ENCODE results near the gene RAI14. TPM values are rescaled to one million over a fixed set of nuclear protein-coding genes. Genes with fewer than 3 reads are reported as not detected.

RAI14 gene
- total RNA-seq, 2 donors from 2014 or later = 0.67 to 1.5 TPM

DNA sequence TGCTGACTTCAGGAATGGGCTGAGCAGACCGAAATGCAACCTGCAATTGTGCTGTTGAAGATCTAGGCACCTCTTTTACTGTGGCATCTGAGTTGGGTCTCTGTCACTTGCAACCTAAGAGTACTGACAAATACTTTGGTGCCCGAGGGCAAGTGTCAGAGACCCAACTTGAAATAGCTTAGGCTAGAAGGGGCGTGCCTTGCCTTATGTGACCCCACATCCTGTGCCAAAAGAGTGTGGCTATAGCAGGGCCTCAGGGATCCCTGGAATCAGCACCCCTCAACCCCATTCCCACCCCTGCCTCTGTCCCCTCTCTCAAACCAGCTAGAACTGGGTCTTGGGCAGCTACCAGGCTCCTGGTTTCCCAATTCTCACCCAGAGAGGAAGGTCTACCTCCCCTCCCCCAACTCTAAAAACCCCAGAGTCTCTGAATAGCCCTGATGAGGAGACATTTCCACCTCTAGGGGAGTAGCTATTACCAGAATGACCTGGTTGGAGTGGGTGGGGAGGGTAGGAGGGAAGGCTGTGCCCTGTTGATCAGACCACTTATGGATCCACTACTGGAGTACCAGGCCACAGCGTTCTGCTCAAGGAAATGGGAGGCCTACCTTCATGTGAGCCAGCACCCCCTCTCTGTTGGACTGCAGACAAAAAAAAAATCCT, 17.5 kb downstream of the RAI14 start:
- no peak overlapping the region for H3K4me3 Mint-ChIP-seq
- ATAC-seq (replicated peaks in 1 of 2) (peak in 1 of 2 donors; percentile 15), DNase-seq (no peak)
- H3K36me3 Mint-ChIP-seq (ENCODE audit: insufficient read depth in 2 of 2) = no peaks in the 10 kb centered on the region
- peaks cover 7% of the 10 kb centered on the region for H3K27me3 Mint-ChIP-seq (ENCODE audit: low read depth)
- H3K27ac Mint-ChIP-seq = no peak overlapping the region
- H3K9me3 Mint-ChIP-seq = no peaks in the 10 kb centered on the region
- no peaks in the 10 kb centered on the region for H3K4me1 Mint-ChIP-seq (ENCODE audit: low read depth)

- Mint-ChIP-seq H3K4me3 (no peak overlapping the region), H3K27ac (no peak overlapping the region), H3K4me1 (ENCODE audit: low read depth) (no peaks in the 10 kb centered on the region), H3K27me3 (ENCODE audit: low read depth) (peaks cover 3% of the 10 kb centered on the region), H3K9me3 (no peaks in the 10 kb centered on the region), H3K36me3 (ENCODE audit: insufficient read depth in 2 of 2) (no peaks in the 10 kb centered on the region)
- no peak for DNase-seq
- no peak for ATAC-seq (replicated peaks in 1 of 2)
Observed at GRCh38 chr5:34674187-34674586, 18.1 kb downstream of the RAI14 start.

DNA sequence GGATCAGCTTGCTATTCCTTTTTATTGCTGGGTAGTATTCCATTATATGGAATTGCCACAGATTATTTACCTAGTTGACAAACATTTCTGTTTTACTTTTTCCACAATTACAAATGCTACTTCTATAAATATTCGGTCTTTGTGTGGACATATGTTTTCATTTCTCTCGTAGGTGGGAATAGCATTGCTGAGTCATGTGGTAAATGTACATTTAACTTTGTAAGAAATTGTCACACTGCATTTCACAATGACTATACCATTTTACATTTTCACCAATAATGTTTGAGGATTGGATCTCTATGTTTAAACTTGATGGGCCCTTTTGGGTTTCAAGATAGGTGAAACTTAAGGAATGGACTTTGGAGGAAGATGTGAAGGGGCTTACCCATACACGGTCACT, 19.7 kb downstream of the RAI14 start:
- Mint-ChIP-seq H3K27me3 (ENCODE audit: low read depth) (no peaks in the 10 kb centered on the region), H3K36me3 (ENCODE audit: insufficient read depth in 2 of 2) (no peaks in the 10 kb centered on the region), H3K4me1 (ENCODE audit: low read depth) (no peaks in the 10 kb centered on the region), H3K27ac (no peak overlapping the region), H3K4me3 (no peak overlapping the region), H3K9me3 (no peaks in the 10 kb centered on the region)
- ATAC-seq (replicated peaks in 1 of 2) = no peak
- DNase-seq = no peak

DNA sequence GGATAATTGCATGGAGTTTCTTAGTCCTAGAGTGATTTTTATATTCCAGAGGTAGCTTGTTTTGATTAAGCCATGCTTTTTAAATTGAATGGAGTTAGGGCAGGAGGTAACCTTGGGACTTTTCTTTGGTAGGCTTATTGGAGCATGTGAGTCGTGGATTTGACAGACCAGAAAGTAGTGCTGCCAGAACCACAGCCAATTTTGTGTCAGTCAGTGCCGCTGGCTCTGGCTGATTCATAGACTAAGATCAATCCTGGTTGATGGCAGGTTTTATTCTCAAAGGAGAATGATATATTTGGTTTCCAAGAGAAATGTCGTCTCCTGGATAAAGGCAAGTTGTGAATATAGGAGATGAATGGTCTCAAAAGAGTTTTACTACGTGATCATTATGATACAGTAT, 20.3 kb downstream of the RAI14 start:
- ATAC-seq (replicated peaks in 1 of 2) (no peak), DNase-seq (no peak)
- Mint-ChIP-seq H3K27ac (no peak overlapping the region), H3K9me3 (no peaks in the 10 kb centered on the region), H3K4me1 (ENCODE audit: low read depth) (no peaks in the 10 kb centered on the region), H3K27me3 (ENCODE audit: low read depth) (no peaks in the 10 kb centered on the region), H3K4me3 (no peak overlapping the region), H3K36me3 (ENCODE audit: insufficient read depth in 2 of 2) (no peaks in the 10 kb centered on the region)

- Mint-ChIP-seq H3K9me3 (no peaks in the 10 kb centered on the region), H3K4me1 (ENCODE audit: low read depth) (no peaks in the 10 kb centered on the region), H3K36me3 (ENCODE audit: insufficient read depth in 2 of 2) (no peaks in the 10 kb centered on the region), H3K27me3 (ENCODE audit: low read depth) (no peaks in the 10 kb centered on the region), H3K4me3 (no peak overlapping the region), H3K27ac (no peak overlapping the region)
- DNase-seq (no peak), ATAC-seq (replicated peaks in 1 of 2) (no peak)
Observed at GRCh38 chr5:34677428-34677827, 21.3 kb downstream of the RAI14 start.

DNA sequence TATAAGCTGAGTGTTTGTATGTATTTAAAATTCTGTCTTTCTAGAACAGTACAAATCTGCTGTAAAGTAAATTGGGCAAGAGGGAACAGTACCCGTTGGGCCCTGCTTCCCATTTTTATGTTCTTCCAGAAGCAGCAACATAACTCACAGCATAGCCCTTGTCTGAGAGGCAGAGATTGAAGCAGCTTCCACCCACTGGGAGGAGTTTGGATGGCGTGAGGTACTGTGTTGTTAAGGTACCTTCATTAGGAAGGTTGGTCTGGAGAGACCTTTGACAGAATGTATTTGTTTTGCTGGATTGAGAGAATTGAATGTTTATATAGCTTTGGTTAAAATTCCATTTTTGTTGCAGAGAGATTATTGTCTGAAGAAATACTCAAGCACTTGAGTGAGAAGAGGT, 24.8 kb downstream of the RAI14 start:
- no peak for DNase-seq
- no peak overlapping the region for H3K4me3 Mint-ChIP-seq
- peaks cover 3% of the 10 kb centered on the region for H3K27me3 Mint-ChIP-seq (ENCODE audit: low read depth)
- H3K36me3 Mint-ChIP-seq (ENCODE audit: insufficient read depth in 2 of 2) = no peaks in the 10 kb centered on the region
- no peaks in the 10 kb centered on the region for H3K9me3 Mint-ChIP-seq
- no peak overlapping the region for H3K27ac Mint-ChIP-seq
- peaks cover 11% of the 10 kb centered on the region for H3K4me1 Mint-ChIP-seq (ENCODE audit: low read depth)
- ATAC-seq (replicated peaks in 1 of 2) = no peak

DNA sequence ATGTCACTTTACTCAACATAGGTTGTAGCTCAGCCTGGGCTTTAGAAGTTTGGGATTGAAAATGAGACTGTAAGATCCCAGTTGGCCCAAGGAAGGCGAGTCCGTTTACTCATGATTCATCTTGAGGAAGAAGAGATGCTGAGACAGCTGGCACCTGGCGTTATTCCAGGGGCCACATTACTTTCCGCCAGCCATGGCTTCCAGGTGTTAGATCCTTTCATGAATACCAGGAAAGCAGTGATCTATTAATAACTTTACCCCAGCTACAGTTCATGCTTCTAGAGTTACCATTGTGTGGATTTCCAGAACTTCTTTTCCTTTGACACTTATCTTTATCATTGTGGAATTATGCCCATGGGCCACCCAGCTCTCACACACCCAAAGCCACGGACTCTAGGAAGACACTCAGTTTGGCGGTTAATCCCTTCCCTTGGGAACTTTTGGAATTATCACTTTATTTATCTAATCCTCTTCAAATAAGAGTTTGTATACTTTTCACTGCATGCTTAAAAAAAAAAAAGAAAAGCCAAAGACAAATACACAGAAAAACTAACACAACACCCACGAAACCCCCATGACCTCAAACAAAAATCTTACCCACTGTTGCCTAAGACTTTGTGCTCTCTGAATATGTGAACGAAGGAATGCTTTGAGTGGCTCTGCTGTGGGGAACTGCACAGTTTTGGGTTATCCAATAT, 26.9 kb downstream of the RAI14 start:
- Mint-ChIP-seq H3K27ac (no peak overlapping the region), H3K36me3 (ENCODE audit: insufficient read depth in 2 of 2) (no peaks in the 10 kb centered on the region)

GRCh38 chr5:34684281-34684979, 28.3 kb downstream of the RAI14 start:
- DNase-seq (peak in 1 of 2 donors; percentile 4), ATAC-seq (replicated peaks in 1 of 2) (peak; percentile 64 to 75)
- Mint-ChIP-seq H3K4me3 (no peak overlapping the region), H3K36me3 (ENCODE audit: insufficient read depth in 2 of 2) (no peaks in the 10 kb centered on the region), H3K4me1 (ENCODE audit: low read depth) (peaks cover 21% of the 10 kb centered on the region), H3K9me3 (no peaks in the 10 kb centered on the region), H3K27ac (no peak overlapping the region), H3K27me3 (ENCODE audit: low read depth) (peaks cover 5% of the 10 kb centered on the region)

More for the DNA sequence above, 26.9 kb downstream of the RAI14 start:
- DNase-seq (no peak), ATAC-seq (replicated peaks in 1 of 2) (no peak)
- H3K9me3 Mint-ChIP-seq = no peaks in the 10 kb centered on the region
- no peak overlapping the region for H3K4me3 Mint-ChIP-seq
- peaks cover 21% of the 10 kb centered on the region for H3K4me1 Mint-ChIP-seq (ENCODE audit: low read depth)
- peaks cover 5% of the 10 kb centered on the region for H3K27me3 Mint-ChIP-seq (ENCODE audit: low read depth)

DNA sequence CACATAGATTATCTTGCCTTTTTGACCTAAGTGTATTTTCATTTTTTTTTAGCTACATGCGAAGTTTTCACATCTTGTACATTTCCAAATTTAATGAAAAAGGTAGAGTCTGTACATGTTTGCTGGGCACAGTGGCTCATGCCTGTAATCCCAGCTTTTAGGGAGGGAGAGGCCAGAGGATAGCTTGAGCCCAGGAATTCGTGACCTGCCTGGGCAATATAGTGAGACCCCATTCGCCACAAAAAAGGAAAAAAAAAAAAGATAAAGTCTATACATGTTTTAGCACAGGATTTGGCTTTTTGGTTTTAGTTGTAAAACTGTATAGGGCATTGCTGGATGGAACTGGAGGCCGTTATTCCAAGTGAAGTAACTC, 28.8 kb downstream of the RAI14 start:
- Mint-ChIP-seq H3K9me3 (no peaks in the 10 kb centered on the region), H3K27ac (no peak overlapping the region), H3K4me3 (no peak overlapping the region), H3K27me3 (ENCODE audit: low read depth) (peaks cover 5% of the 10 kb centered on the region), H3K4me1 (ENCODE audit: low read depth) (peaks cover 21% of the 10 kb centered on the region), H3K36me3 (ENCODE audit: insufficient read depth in 2 of 2) (no peaks in the 10 kb centered on the region)
- DNase-seq (no peak), ATAC-seq (replicated peaks in 1 of 2) (no peak)

DNA sequence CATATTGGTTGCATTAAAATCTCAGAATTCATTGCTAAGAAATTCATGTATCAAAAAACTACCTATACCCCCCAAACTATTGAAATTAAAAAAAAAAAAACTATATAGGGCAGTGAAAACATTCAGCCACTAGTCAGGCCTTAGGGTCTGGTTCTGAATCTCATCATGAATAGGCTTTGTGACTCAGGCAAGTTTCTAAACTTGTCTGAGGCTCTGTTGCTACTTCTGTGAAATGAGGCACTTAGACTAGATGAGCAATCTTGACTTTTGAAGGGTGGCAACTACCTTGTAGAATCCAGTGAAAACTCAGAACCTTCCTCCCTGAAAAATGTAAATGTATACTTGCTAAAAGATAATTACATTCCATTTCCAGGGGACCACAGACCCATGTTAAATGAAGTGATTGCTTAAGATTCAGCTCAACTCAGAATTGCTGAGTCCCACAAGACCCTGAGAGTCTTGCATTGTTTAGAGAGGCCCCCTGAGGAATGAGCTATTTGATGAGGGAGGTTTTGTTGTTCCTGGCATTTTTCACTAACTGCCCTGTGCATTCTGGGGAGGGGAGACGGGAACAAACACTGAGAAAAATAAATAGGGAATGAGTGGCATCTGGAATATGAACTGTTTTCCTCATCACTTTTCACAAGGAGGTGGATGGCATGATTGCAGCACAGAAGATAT, 29.5 kb downstream of the RAI14 start:
- Mint-ChIP-seq H3K27me3 (ENCODE audit: low read depth) (peaks cover 5% of the 10 kb centered on the region), H3K27ac (no peak overlapping the region), H3K4me1 (ENCODE audit: low read depth) (peaks cover 21% of the 10 kb centered on the region), H3K9me3 (no peaks in the 10 kb centered on the region), H3K4me3 (no peak overlapping the region), H3K36me3 (ENCODE audit: insufficient read depth in 2 of 2) (no peaks in the 10 kb centered on the region)
- DNase-seq (no peak), ATAC-seq (replicated peaks in 1 of 2) (peak; percentile 85 to 86)

DNA sequence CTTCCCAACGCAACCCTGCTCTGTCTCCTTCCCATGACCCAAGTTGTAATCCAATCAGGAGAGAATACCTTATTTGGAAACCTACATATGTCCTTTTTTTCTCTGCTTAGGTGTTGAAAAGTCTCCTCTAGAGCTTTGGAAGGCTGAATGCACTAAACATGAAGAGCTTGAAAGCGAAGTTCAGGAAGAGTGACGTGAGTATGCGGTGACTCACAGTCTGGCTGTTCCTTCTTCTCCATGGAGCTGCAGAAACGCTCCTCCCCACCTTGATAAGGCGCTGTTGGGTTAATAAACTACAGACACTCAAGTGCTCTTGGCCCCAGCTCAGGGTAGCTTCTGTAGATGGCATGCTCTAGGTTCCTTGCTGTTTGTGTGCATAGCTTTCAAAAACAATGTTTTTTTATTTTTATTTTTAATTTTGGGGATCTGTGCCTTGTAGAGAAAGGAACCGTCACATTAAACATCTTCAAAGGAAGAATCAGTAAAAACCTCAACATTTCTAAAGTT, 30.7 kb downstream of the RAI14 start:
- no peak for DNase-seq
- Mint-ChIP-seq H3K27ac (no peak overlapping the region), H3K9me3 (no peaks in the 10 kb centered on the region), H3K4me3 (no peak overlapping the region), H3K36me3 (ENCODE audit: insufficient read depth in 2 of 2) (no peaks in the 10 kb centered on the region), H3K4me1 (ENCODE audit: low read depth) (peaks cover 21% of the 10 kb centered on the region), H3K27me3 (ENCODE audit: low read depth) (peaks cover 5% of the 10 kb centered on the region)
- ATAC-seq (replicated peaks in 1 of 2) = no peak

GRCh38 chr5:34687269-34688011, 31.3 kb downstream of the RAI14 start:
- ATAC-seq (replicated peaks in 1 of 2) (no peak), DNase-seq (no peak)
- H3K9me3 Mint-ChIP-seq = no peaks in the 10 kb centered on the region
- H3K36me3 Mint-ChIP-seq (ENCODE audit: insufficient read depth in 2 of 2) = no peaks in the 10 kb centered on the region
- H3K4me3 Mint-ChIP-seq = no peak overlapping the region
- no peak overlapping the region for H3K27ac Mint-ChIP-seq
- peaks cover 5% of the 10 kb centered on the region for H3K27me3 Mint-ChIP-seq (ENCODE audit: low read depth)
- peaks cover 21% of the 10 kb centered on the region for H3K4me1 Mint-ChIP-seq (ENCODE audit: low read depth)

Measured in activated T-cell treated with anti-CD3 and anti-CD28 coated beads, Interleukin-2, amount 50 U/mL, for 72 hours (primary cell).